M059J (cell line): Measurements from ENCODE around the gene COL21A1. TPM values are rescaled to one million over a fixed set of nuclear protein-coding genes. Genes with fewer than 3 reads are reported as not detected.

Experiments
- DNase-seq: peaks from one replicate; pipeline ENCODE4 v3.0.0-alpha.2; 2012; ENCODE audit warnings: low read depth
- total RNA-seq: library from RNA; depleted of rRNA; stranded (reverse); fragments of >200 nt; shearing (Covaris generic); gene quantifications from 2 replicates; pipeline ENCODE4 v1.2.3, GENCODE V29; 2014

The COL21A1 gene
- total RNA-seq, 1 experiment from 2014 or later: 1.4 TPM

DNA sequence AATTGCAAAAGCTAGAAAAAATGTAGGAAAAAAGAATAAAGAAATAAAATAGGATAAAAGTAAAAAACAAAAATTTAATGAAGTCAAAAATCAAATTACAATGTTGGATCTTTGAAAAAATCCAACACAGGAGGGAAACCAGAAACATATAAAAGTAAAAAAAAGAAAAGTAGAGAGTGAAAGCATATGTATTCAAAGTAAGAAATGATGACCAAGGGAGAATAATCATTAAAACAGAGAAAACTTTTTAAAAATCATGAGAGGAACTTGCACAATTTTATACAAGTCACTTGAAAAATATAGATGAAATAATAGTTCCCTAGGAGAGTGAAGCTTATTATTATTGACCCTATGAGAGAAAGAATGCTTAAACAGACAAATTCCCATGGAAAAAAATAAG, 138.2 kb downstream of the COL21A1 start:
- DNase-seq: no peak

DNA sequence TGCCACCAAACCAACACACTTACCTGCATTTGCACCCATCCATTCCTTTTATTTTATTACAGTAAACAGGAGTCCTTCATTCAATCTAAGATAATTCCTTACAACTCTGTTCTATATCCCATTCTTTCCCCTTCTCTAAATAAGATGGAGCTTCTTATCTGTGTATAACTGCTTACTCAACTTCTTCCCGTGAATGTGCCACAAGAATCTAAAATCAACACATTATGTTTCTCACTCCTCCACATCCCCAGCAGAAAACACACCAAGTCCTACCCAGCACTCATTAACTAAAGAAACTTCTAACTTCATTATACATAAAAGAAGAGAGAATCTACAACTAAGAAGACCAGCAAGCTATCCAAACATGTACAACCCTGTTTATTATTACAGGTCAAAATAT, 141.1 kb downstream of the COL21A1 start:
- DNase-seq: no peak

DNA sequence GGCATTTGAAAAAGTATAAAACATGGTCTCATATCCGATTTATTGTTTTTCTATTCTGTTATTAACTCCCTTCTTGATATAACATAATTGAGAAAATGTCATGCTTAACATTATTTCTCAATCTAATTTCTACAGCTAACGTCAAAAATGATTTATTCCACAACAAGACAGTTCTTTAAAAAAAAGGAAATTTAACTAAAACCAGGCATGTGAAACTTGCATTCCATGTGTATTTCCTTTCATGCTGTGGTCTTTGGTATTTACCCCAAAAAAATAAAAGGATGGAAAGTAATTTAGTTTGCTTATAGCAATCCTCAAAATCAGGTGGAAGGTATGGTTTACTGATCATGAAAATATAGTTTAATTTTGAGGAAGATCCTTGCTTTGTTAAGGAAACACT, 142.8 kb downstream of the COL21A1 start:
- DNase-seq: no peak

DNA sequence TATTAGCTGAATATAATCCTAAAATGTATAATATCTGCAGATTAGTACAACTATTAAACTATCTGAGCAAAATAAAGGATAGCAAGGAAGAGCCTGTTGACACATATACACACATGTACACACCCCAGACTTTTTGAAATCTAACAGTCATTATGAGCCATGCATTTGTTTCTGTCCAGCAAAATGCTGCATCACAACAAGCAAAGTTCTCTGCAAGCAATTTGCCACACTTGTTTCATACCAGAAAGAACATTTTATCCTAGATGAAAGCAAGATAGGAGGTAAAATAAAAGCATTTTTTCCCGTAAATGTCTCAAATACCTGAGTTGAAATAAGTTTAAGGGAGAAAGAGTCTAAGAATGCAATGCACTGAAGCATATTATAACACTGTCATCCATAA, 145.2 kb downstream of the COL21A1 start:
- DNase-seq: no peak

DNA sequence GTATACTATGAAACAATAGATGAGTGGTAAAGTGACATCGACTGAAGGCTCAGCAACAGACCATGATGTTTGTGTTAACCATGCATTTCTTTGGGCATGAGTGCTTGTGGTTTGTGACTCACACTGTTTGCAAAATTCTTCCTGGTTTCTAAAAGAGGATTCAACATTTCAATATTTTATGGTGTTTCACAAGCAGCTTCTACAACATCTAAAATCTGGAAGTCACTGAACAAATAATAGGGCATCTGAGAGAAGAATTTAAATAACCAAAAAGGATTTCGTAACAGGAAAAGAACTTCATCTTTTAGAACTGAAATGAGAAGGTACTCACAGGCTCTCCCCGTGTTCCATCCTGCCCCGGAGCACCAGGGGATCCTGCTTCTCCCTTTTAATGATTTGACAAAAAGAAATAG, 146.2 kb downstream of the COL21A1 start:
- DNase-seq: peak; percentile 99

DNA sequence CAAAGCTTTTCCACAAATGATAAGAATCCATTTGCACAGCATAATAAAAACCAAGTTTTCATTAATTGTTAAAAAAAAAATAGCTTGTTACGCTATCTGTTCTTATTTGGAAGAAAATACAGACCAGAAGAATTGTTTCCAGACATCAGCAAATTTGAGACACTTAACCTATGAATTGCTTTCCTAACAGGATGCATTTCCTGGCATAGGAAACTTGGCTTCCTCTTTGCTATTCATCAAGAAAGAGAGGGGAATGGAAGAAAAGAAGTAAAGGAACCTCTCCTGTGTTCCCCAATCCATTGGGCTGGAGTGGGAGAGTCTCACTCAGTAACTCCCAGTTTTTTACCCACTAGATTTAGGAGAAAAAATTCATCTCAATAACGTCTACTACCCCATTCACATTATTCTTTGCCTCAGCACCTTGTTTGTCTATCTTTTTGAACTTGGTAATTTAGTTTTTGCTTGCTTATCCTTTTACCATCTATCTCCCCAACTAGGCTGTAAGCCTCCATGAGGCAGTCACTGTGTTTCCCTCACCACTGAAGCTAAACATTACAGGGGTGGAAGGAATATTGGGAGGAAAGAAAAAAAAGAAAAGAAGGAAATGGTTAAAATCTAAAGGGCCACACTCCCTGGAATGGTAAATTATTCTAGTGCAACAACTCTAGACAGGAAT, 150.3 kb downstream of the COL21A1 start:
- DNase-seq: no peak

DNA sequence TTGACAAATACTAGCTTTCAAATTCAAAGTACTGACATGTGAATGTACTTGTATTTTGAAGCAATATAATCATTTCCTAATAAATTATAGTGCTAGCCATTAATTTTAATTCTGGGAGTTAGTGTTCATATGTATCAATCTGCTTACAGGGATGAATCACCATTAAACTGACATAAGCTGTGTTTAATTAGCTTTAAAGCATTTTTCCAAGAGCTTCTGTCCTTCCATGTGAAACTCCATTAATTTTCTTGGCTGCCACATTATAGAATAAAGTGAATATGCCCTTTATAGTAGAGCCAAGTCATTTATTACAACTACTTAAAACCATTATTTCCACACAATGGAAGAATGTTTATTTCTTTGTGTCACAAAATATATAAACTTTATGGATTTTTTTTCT, 150.8 kb downstream of the COL21A1 start:
- no peak for DNase-seq

DNA sequence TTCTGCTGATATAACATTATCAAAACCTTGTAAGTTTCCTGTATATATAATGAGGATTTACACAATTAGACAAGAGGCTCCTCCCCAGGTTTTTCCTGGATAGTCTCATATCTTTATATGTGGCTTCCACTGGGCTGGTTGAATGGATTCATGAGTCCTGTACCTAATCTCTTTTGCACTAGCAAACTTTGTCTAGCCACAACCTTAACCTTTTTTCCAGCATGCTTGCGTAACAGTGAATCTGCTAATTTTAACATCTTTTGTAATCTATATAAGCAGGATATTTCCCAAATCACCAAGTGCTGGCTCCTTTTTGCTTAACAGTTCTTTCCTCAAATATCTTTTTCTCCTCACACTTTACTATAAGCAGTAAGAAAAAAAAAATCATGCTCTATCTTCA, 153.6 kb downstream of the COL21A1 start:
- DNase-seq: no peak

DNA sequence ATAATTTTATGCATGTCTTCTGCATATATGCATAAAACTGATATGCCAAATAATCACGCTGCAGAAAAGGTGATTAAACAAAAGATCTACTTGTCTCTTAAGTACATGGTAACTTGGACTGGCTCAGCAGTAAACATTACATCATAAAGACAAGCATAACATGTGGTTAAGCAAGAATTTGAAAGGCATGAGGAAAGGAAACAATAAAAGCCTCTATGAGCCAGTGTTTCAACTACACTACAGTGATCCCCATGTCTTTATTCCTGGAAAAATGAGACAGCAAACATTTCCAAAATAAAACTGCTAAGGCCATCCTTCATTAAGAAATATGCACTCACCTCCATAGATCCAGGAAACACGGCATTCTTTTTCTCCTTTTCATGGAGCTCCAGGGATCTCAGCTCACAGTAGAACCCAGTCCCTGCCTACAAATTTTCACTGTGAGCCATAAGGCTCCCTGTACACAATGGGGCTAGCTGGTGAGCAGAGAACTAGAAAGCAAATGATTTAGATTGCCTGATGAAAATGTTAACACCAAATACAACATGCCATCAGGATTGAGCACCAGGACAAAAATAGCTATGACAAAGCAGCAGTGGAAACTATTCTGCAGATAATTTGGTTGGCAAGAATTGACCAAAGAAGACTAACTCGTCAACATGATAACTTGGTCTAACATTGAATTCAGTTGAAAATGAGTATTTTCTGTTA, 156.1 kb downstream of the COL21A1 start:
- DNase-seq: peak; percentile 93

DNA sequence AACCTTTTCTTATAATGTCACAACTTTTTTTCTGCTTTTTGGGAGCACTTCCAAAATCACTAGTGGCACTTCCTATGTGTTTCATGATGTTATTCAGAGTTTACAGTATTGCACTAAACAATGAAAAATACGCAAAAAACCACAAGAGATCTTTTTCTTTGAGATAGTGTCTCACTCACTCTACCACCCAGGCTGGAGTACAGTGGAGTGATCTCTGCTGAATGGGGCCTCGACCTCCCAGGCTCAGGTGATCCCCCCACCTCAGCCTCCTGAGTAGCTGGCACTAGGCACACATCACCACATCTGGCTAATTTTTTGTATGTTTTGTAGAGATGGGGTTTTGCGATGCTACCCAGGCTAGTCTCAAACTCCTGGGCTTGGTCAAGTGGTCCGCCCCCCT, 158.7 kb downstream of the COL21A1 start:
- DNase-seq: peak; percentile 19

DNA sequence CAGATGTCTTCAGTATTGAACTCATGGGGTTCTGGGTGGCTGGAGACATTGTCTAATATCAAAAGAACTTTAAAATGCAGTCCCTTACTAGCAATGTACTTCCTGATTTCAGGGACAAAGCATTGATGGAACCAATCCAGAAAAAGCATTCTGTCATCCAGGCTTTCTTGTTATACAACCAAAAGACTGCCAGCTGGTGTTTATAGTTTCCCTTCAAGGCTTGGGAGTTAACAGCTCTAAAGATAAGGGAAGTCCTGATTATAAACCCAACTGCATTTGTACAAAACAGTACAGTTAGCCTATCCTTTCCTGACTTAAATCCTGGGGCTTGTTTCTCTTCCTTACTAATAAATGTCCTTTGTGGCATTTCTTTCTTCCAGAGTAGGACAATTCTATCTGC, 160.0 kb downstream of the COL21A1 start:
- peak; percentile 61 for DNase-seq

DNA sequence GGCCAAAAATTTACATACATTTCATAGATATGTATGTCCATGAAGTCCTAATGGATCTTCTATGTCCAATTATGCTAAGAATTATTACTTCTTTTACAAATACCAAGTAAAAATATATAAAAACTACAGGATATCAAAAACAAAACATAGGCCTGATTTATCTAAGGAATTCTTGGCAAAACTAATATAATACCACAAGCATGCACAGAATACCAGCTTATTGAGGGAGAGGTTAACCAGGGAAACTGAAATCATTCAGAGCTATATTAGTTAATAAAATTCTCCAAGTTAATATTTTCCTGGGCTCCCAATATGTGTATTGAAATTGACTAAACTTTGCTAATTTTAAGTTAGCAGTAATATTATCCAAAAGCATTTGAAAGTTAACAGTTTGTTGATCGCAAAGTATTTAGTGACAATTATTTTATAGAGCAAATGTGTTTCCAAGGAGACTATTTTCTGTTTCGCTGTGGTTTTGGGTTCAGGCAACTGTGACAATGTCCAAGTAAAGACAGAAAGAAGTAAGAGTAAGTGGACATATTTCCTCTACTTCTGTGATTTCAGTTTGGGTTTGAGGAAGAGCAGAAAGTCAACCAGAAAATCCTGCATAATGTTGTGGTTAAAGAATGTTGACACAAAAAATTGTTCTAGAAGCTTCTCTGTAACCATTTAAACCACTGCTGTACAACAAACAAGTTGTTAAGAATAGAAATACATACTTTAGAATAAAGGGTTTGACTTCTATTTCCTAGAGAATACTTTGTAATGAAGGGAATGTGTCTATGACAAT, 167.4 kb downstream of the COL21A1 start:
- DNase-seq: peak; percentile 21

DNA sequence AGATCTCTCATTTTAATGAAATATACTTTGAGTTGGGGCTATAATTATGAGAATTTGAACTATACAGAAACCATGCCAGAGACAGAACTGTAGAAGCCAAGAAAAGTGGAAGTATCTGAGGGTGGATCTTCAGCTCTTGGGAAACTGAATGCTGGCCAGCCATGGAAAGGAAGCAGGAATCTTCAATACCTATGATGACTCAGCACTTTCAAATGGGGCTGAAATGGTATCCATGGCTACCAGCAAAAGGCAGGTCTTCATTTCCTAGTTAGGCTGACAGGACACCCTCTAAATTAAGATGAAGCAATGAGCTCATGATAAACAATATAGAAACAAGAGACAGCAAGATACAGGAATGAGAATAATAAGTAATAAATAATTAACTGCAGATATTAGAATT, 171.3 kb downstream of the COL21A1 start:
- DNase-seq: peak; percentile 42

DNA sequence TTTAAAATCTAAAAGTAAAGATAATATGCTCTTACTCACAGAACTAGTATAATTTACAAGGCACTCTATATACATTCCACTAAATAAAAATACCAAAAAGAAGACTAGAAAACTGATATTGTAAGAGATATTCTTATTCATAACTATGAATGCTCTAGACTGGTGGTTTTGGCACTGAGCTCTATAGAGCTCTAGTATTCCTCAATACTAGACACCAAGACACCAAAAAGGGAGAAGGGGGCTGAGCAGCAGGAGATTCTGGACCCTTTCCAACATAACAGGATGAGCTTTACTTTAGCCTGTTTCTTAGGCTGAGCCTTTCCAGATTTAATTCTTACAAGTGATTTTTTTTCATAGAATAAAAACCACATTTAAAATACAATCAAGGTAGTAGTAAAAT, 173.6 kb downstream of the COL21A1 start:
- peak; percentile 34 for DNase-seq

DNA sequence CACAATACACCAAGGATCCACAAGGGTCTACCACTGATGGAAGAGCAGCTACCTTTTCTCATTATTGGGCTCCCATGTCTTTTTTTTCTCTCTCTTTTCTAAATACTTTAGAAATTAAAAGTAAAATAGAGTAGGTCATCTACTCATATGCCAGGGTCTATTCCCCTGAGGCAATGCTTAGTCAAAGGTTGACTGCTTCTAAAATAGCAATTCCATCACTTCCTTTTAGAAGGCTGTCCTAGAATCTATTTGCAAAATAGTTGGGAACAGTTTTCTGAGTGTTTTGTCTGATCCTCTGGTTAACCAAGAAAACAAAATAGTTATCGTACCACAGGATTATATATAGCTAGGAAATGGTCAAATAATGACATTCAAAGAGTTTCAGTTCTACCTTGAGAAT, 174.1 kb downstream of the COL21A1 start:
- DNase-seq: peak; percentile 82

DNA sequence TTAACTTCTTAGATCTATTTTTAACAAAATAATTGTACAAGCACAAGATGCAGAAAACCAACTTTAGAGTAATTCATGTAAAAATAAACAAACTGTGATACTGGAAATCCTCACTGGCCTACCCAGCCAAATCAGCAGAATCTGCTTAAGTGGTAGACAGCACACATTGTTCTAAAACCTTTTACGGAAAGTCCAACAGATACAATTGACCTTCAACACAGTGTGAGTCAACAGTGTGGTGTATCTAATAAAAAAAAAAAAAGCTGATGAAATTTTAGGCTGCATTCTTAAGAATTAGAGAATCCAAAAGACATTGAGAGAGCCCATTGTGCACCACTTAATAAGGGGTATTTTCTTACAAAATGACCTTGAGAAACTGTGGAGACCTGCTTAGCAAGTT, 174.5 kb downstream of the COL21A1 start:
- DNase-seq: peak; percentile 88

DNA sequence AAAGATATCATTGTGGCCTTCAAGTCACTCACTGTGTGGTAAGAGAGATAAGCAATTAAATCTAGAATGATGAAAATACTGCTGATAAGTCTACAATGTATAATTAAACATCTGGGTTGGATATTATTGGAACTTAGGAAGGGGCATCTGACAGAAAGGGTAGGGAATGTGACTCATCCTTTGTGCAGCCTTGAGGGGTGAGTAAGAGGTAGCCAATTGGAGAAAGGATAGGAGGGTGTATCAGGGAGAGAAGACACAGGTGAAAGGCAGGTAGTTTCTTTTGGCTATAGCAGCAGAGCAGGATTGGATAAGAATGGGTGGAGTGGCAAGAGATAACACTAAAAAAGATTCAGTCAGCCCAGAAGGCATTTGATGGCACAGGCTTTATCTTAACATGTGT, 182.0 kb downstream of the COL21A1 start:
- DNase-seq: peak; percentile 25

DNA sequence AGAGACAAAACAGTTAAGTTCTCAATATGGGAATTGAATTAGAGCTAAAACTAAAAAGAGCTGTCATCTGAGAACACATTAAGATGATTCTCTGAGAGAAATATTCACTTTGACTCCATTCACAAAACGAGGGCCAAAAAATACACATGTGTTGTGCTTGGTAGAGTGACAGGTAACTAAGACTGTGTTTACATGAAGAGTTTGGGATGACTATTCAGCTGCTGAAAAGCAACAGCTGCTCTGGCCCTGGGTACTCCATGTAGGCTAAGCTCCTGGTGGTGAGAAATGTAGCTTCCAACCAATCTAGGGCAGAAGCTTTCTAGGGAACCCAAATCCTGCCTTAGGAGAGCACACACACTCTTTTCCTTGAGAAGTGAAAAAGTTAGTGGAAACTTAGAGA, 184.5 kb downstream of the COL21A1 start:
- DNase-seq: no peak

DNA sequence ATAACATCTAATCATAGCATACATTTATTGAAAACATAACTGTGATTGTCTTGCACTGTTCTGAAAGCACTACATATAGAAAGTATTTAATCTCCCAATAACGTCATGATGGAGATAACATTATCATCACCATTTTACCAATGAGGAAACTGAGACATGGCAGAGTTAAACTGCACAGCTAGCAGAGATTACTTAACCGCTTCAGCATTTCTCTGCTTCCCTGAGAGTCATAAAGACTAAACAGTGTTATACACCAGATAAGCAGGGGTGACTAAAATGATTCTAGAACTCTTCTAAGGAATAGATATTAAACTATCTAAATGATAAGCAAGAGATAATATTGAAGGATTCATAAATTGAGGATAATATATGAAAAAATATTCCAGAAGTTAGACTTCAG, 188.7 kb downstream of the COL21A1 start:
- no peak for DNase-seq

DNA sequence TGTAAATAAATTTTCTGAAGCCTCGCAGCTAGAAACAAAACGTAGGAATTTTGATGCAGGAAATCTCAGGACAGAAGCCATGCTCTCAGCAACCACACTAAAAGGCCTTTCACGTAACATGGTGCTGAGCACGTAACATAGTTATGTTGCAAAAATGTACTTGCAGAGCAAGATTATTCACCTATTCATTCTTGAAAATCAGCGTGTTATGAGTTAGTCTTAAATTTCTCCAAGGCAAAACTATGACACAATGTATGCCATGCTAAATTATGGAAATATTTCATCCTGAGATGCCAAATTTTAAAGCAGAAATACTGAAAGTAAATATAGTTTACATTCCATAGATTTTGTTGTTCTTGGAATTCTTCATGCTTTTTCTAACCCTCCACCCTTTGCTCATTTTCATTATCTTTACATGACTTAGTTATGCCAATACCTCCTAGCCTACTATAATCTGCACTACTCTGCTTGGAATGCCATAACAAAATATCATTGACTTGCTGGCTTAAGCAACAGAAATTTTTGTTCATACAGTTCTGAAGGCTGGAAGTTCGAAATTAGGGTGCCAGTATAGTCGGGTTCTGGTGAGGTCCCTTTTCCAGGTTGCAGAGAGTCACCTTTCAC, 192.2 kb downstream of the COL21A1 start:
- no peak for DNase-seq

DNA sequence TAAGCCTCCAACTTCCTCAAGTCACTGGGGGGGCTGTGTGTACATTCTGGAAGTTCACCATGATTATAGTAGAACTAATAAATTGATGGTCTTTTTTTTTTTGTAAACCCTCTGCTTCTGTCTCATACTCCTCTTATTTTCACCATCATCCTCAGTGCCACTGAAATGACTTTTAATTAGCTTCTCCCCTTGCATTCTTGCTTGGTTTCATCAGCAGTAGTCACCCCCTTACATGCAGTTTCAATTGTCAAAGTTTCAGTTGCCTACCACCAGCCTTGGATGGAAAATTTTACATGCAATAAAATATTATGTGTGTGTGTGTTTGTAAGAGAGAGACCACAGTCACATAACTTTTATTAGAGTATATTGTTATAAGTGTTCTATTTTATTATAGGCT, 196.2 kb downstream of the COL21A1 start:
- no peak for DNase-seq

DNA sequence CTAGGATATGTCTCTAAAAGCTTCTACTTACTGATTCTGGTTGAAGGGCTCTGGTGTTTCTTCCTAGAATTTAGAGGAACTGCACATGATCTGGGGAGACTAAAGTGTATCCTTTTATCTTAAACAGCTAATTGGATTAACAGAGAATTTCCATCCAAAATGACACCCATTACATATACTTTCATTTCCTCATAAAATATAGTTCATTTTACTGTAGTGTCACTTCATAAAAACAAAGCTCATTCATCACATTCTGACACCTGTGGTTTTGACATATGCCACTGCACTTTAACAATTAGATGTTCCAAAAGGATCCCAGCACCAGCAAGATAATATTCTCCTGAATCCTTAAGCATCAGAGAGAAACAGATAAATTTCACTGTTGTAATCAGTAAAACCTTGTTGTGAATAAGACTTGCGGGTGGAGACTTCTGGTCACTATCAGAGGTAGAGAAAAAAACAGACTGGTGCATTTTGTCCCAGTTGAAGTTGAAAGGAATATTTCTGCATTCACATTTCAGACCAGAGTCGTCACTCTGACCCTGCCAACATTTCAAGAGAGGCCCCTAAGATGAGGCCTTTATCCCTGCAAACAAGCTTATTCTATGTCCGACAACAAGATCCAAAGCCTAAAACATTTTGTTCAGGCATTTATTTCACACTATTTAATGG, 196.7 kb downstream of the COL21A1 start:
- DNase-seq: no peak
